Astrocyte of the cerebellum (primary cell): ENCODE data around the gene UROC1.
"Not testable (repeated sequence)": the region's sequence is repeated elsewhere in the genome, so short reads cannot be mapped to it uniquely, and the experiment has no call there.

ENCODE experiments used
- DNase-seq: peaks from one replicate; pipeline ENCODE4 v3.0.0-alpha.2; 2011; ENCODE audit warnings: low read depth
- H3K4me3 ChIP-seq: 2 replicates; pipeline ENCODE4 v1.5.1; 2011; ENCODE audit warnings: mild to moderate bottlenecking, low read depth, low read length, moderate library complexity
- in situ Hi-C: cut with HindIII; loops from 2 replicates; pipeline ENCODE4 v1.10.0; 2017; ENCODE audit warnings: low sequenced_read_pairs
- TF ChIP-seq, protein P1 (sequence below): IDR thresholded peaks from 2 replicates; pipeline ENCODE4 v1.5.1; 2012; ENCODE audit warnings: low read length, low read depth, moderate library complexity, mild to moderate bottlenecking; ENCODE audit errors: missing control alignments

The UROC1 gene

DNA sequence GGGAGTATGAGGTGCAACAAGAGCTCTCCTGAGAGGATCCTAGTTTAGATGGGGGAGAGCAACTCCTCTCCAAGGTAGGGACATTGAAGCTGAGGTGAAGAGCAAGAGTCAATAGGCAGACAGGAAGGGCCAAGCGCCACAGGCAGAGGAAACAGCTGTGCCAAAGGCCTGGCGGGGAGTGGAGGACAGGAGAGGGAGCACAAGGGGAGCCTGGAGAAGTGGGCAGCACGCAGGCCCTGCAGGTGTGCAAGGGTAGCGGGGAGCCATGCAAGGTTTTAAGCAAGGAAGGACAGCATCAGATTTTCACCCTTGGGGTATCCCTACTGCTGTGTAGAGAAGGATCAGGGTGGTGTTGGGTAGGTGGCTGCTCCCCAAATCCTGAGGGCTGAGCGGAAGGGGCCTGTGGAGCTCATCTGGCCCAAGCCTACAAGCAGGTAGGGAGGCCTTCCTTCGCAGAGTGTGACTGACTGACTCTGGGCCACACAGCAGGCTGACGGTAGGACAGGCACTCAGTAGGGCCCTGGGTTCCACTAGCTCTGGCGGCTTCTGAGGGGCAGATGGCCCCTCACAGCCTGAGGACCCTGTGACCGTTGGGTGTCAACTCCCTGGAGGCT is 19.6 kb upstream of the UROC1 start:
- no peak for DNase-seq
- in situ Hi-C loops = no loop called here
- TF ChIP-seq, protein P1, sequence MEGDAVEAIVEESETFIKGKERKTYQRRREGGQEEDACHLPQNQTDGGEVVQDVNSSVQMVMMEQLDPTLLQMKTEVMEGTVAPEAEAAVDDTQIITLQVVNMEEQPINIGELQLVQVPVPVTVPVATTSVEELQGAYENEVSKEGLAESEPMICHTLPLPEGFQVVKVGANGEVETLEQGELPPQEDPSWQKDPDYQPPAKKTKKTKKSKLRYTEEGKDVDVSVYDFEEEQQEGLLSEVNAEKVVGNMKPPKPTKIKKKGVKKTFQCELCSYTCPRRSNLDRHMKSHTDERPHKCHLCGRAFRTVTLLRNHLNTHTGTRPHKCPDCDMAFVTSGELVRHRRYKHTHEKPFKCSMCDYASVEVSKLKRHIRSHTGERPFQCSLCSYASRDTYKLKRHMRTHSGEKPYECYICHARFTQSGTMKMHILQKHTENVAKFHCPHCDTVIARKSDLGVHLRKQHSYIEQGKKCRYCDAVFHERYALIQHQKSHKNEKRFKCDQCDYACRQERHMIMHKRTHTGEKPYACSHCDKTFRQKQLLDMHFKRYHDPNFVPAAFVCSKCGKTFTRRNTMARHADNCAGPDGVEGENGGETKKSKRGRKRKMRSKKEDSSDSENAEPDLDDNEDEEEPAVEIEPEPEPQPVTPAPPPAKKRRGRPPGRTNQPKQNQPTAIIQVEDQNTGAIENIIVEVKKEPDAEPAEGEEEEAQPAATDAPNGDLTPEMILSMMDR = no peak
- H3K4me3 ChIP-seq = no peak overlapping the region

- DNase-seq = no peak
- in situ Hi-C loops = no loop called here
- TF ChIP-seq, protein P1 = no peak
- H3K4me3 ChIP-seq = no peak overlapping the region
These were observed 18.6 kb upstream of the UROC1 start for GRCh38 chr3:126536126-126536525.

- no peak for DNase-seq
- H3K4me3 ChIP-seq = no peak overlapping the region
- TF ChIP-seq, protein P1 = no peak
- in situ Hi-C loops = no loop called here
These were observed 18.1 kb upstream of the UROC1 start for GRCh38 chr3:126535636-126536035.

GRCh38 chr3:126534716-126535115 is 17.1 kb upstream of the UROC1 start:
- DNase-seq, H3K4me3 ChIP-seq, in situ Hi-C loops: not testable (repeated sequence)

DNA sequence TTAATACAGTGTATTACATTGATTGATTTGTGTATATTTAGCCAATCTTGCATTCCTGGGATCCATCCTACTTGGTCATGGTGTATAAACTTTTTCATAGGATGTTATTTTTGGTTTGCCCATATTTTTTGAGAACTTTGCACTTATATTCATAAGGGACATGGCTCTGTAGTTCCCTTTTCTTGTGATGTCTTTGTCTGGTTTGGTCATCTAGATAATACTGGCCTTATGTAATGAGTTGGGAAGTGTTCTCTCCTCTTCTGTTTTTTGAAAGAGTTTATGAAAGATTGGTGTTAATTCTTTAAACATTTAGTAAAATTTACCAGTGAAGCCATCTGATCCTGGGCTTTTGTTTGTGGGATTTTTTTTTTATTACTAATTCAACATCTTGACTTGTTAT is 15.9 kb upstream of the UROC1 start:
- H3K4me3 ChIP-seq = no peak overlapping the region
- in situ Hi-C loops = no loop called here
- TF ChIP-seq, protein P1 = no peak
- no peak for DNase-seq

- TF ChIP-seq, protein P1 = no peak
- no peak overlapping the region for H3K4me3 ChIP-seq
- in situ Hi-C loops = no loop called here
These were observed 13.4 kb upstream of the UROC1 start for GRCh38 chr3:126531051-126531330.

GRCh38 chr3:126530171-126531050 is 12.8 kb upstream of the UROC1 start:
- TF ChIP-seq, protein P1 = no peak
- in situ Hi-C loops = no loop called here
- DNase-seq = no peak
- no peak overlapping the region for H3K4me3 ChIP-seq

More at GRCh38 chr3:126531051-126531330, 13.4 kb upstream of the UROC1 start:
- DNase-seq = no peak
